Left cardiac atrium (tissue), 4 donors: Measurements from ENCODE around the gene FBXO31. TPM values are rescaled to one million over a fixed set of nuclear protein-coding genes. Genes with fewer than 3 reads are reported as not detected.
"Not testable (repeated sequence)": the region's sequence is repeated elsewhere in the genome, so short reads cannot be mapped to it uniquely, and the experiment has no call there.

Experiments used
- ATAC-seq, 2 donors: fragments of 200-7000 bp; cut with Tn5 transposase; one replicate each; pipeline ENCODE4 v1.9.1; 2020; ENCODE audit warnings: mild to moderate bottlenecking in 2 of 2, moderate library complexity in 2 of 2
- DNase-seq: peaks from one replicate; pipeline ENCODE4 v3.0.0-alpha.2; 2020
- intact Hi-C, 2 donors: fragments of 100-400 bp; cut with DNase I; formaldehyde crosslinking; loops; one replicate each; pipeline versions ENCODE4 v1.14.1 to v1.15.1; 2022 to 2023
- total RNA-seq, 2 donors: library from RNA; stranded (reverse); fragmentation: NEBNext Ultra II Directional; extraction: Animal tissue kit (Norgen Biotek cat#: 25700); gene quantifications; one replicate each; pipeline ENCODE4 v1.2.1, GENCODE V29; 2021
- donor health status: DM: no; HTN: yes; CAD: no.
- donor health status: DM: no; HTN: yes; CAD: no; lungs with severe emphysema.
- donor health status: DM: yes; HTN: yes; CAD: no.
- donor health status: Dilated cardiomyopathy.

The FBXO31 gene
- total RNA-seq, 2 donors from 2014 or later: 45.6 to 50.8 TPM

DNA sequence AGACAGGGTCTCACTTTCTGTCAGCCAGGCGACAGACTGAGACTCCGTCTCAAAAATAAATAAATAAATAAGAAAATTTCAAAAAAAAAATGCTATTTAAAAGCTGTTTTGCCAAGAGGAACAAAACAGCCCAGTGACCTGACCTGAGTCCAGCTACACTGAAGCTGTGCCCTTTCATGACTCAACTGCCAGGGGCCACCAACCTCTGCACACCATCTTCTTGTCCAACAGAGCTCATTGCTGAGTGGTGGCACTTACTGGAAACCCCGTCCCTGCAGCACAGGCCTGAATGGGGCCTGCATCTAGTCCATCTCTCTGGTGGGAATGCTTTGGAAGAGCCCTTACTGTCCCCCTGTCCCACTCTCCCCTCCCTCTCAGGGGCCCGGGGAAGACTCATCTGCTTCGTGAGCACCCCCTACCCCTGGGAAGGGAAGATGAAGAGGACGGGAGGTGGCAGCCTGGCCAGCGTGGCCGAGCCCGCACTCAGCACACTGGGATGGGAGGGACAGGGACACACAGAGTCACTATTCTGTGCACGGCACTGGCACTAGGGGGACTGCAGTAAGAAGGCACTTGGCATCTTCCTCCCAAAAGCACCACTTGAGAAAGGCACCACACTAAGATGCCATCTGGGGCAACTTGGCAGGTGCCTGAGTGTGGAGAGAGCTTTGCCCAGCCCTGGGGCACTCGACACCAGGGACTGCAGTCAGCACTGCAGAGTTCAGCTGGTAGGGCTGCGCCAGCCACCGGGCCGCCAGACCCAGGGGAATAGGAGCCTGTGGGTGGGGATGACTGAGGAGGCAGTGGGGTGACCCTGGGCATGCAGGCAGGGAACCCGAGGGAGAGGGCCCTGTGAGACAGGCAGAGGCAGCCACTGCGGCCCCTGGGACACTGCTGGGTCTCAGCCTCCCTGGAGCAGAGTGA lies 13.5 kb downstream of the FBXO31 start:
- DNase-seq: no peak
- intact Hi-C loops: loop anchor here (10.0 kb wide), 1 partner anchor 45 kb away; no protein-coding TSS in a partner anchor

DNA sequence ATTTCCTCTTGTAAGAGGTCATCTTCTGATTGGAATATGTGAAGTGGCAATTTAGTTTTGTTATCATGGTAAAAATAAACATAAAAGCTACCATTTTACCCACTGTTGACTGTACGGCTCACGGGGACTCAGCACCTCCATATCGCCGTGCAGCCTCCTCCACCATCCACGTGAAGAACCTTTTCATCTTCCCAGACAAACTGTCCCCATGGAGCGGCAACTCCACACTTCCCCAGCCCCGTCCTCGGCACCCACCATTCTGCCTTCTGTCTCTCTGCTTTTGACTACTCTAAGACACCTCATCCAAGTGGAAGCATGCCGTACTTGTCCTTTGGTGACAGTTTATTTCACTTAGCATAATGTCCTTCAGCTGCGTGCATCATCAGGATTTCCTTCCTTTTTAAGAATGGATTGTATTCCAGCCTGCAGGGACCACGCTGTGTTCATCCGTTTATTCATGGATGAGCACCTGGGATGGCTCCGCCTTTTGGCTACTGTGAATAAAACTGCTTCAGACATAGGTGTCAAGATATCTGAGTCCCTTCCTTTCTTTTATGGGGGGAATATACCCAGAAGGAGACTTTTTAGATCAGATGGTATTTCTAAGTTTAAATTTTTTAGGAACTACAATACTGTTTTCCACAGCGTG lies 14.3 kb downstream of the FBXO31 start:
- intact Hi-C loops: no loop called here
- DNase-seq (no peak), ATAC-seq (no peak)

More for the DNA sequence above, 13.5 kb downstream of the FBXO31 start:
- peak; percentile 56 to 82 for ATAC-seq

DNA sequence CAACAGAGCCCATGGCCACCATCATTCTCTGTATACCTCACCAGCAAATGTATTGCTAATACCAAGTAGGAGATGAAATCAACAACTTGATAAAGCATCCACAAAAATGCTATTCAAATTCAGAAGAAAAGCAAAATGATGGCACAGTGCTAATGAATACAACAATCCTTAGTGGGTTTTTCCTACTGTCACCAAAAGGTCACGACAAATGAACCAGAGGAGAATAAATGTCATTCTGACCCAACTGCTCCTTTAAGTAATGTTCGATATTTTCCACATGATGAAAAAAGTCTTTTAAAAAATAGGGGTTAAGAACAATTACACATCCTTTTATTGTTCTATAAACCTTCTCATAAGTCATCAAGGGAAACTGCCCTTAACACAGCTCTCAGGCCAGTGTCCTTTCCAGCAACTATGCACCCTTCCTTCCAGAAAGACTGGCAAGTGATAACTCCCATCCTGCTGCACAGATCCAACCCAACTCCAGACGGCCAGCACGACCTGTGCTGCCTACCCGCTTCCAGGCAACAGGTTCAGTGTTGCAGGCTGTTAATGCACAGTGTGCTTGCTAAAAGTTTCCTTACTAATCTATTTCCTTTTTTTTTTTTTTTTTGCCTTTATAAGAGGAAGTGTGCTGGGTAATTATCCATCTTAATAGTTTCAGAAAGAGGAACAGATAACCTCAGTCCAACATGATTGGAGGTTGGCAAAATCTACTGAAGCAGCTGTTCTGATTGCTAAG lies 15.4 kb downstream of the FBXO31 start:
- no peak for DNase-seq
- intact Hi-C loops: no loop called here

DNA sequence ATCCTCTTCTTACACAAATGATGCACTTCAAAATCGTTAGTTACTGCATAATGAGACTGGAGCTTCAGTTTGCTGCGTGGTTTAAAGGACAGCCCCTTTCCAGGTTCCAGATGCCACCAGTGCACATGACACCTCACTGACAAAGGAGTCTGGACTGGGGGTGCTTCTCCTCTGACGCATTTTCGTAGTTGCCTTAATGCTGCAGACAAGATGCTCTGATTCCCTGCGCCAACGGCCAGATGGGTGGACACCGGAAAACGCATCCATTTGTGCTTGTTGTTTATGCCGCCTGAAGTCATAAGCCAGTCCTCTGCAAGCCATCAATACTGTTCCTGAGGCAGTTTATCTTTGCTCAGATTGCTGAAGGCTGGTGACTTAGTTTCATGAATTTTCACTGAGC lies 16.0 kb downstream of the FBXO31 start:
- ATAC-seq (no peak), DNase-seq (no peak)
- intact Hi-C loops: no loop called here

More for the DNA sequence above, 15.4 kb downstream of the FBXO31 start:
- peak in 1 of 2 donors; percentile 6 for ATAC-seq

DNA sequence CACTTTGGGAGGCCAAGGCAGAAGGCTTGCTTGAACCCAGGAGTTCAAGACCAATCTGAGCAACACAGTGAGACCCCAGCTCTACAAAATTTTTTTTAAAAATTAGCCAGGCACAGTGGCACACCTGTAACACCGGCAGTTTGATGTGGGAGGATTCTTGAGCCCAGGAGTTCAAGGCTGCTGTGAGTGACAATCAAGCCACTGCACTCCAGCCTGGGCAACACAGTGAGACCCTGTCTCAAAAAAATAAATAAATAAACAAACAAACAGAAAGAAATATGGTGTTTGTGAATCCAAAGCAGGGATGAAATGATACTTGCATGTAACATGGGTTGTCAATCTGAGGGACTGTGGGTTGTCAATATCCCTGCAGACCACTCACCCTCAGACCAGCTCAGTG lies 16.6 kb downstream of the FBXO31 start:
- ATAC-seq (no peak), DNase-seq (no peak)
- intact Hi-C loops: no loop called here

DNA sequence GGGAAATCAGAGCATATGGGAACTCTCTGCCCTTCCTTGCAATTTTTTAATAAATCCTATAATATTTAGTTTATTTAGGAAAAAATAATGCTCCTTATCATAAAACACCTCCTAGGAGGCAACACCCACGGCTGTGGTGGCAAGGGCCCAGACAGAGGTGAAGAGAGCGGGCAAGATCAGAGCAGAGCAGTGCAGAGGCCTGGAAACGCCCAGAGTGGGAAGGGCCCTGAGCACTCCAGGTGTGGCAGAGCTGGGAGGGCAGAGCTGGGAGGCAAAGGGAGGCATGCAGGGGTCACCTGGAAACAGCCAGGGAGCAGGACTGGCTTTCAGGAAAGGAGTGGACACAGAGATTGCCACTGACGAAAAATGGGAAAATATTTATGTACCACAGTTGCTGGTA lies 17.3 kb downstream of the FBXO31 start:
- no peak for ATAC-seq
- no peak for DNase-seq
- intact Hi-C loops: no loop called here

DNA sequence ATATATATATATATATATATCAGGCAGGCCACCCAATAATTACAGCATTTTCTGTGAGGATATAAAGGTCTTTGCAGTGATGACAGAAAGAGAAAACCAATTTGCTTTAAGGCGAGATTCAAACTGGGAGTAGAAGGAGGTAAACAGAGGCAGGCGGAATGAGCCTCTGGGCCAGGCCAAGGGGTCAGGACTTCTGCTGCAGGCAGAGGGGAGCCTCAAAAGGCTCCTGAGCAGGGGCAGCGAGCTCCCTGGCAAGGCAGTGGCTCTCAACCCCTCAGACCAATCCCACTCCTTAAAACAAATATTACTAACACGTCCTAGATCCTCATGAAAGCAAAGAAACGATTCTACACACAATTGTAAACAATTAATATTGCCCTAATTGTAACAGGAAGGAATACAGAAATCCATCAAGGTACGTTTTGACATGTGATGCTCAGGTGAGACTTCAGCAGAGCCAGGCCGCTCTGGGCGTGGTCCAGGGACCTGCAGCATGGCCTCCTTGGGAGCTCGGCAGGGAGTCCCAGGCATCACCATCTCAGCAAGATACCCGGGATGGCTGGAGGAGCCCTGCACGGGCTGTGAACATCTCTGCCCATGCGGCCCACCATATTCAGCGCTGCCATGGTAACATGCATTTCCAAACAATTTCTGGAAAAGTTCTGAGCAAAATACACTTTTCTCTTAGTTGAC lies 18.4 kb downstream of the FBXO31 start:
- ATAC-seq: no peak
- intact Hi-C loops: no loop called here
- no peak for DNase-seq

DNA sequence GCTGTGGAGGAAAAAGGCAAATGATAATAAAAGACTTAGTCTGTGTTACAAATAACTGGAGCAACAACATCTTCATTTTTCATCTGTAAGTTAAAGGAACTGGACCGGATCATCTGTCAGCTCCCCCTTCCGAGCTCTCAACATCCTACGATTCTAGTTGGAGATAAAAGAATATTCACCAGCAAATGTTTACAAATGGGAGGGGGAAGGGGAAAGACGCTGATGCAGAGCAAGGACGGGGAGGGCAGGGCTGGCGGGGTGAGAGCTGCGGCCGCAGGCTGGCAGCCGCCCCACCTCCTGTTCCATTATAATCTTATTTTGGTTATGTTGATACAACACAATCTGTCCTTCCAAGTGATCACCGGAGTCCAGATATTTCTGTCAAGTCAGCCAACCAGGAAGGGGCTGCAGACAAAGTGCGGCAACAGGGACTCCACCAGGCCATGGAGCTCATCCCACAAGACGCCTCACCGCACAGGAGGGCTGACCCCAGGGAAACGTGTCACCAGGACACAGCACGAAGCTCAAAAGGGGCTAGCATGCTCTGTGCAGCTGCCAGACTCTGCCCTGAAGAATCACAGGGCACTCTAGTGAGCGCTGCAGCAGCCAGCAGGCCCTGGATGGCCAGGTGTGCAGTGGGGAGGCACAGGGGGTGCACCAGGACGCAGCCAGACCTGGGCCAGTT lies 19.7 kb downstream of the FBXO31 start:
- ATAC-seq: peak; percentile 74 to 76
- intact Hi-C loops: no loop called here
- peak; percentile 54 for DNase-seq

DNA sequence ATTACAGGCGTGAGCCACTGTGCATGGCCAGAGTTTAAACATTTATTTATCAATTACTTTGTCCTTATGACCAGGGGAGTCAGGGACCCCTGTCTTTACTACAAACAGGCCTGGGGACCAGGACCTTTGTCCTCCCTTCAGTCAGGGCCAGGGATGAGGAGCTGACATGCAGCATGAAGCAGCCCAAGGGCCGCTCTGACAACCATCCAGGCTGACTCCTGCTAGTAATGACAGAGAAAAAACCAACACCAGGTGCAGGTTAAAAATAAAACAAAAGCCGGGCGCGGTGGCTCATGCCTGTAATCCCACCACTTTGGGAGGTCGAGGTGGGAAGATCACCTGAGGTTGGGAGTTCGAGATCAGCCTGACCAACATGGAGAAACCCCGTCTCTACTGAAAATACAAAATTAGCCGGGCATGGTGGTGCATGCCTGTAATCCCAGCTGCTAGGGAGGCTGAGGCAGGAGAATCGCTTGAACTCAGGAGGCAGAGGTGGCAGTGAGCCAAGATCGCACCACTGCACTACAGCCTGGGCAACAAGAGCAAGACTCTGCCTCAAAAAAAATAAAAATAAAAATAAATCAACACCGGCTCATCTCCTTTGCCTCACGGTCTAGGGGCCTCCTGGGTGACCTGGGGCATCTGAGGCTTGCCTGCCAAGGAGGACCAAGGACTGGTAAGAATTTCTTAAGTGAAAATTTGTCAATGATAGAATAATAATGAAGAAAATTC lies 20.6 kb downstream of the FBXO31 start:
- ATAC-seq, DNase-seq, intact Hi-C loops: not testable (repeated sequence)

DNA sequence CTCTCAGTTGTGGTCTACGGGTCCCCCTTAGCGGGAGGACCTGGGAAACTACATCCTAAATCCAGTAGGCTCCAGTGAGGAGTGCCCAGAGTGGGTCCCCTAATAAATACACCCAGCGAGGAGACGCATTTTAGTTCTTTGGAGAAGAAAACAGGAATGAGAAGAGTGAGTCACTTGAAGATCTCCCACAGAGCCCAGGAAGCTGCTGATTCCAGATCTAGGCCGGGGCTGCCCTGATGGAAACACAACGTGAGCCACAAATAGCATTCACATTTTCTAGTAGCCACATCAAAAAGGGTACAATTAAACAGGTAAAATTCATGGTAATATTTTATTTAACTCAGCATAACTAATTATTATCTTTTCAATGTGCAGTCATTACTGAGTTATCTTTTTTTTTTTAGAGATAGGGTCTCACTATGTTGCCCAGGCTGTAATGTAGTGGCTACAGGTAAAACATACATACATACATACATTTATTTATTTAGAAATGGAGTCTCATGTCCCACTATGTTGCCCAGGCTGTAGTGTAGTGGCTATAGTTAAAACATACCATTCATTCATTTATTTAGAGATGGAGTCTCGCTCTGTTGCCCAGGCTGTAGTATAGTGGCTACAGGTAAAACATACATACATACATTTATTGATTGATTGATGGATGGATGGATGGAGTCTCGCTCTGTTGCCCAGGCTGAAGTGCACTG lies 21.5 kb downstream of the FBXO31 start:
- ATAC-seq (no peak), DNase-seq (no peak)
- intact Hi-C loops: no loop called here

DNA sequence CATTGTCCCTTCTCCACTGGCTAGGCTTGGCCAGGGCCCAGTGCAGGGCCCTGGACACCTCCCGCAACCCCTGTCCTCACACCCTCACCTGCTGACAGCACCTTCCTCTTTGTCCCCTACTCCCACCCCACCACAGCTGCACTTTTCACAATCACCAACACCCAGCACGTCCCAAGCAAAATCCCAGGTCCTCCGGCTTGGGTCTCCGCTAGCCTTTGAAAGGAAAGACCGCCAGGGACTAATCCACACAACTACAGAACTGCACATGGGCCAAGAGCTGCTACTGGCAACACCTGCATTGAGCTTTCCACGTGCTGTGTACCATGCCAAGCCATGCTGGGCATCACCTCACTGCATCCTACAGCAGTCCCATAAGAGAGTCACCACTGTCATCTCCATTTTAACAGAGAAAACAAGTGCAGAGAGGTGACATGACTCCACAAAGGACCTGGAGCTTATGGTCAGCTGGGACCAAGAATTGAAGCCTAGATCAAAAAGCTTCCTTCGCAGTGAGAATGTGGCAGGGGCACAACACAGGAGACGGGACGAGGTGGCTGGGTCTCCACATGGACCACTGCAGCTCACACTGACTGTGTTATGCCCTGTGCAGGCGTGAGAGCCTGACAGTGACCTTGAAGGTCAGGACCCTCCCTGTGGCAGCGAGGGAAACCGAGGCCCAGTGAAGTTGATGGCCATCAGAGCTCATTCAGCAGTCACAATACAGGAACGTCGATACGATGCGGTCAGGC lies 22.5 kb downstream of the FBXO31 start:
- ATAC-seq (no peak), DNase-seq (no peak)
- intact Hi-C loops: no loop called here

DNA sequence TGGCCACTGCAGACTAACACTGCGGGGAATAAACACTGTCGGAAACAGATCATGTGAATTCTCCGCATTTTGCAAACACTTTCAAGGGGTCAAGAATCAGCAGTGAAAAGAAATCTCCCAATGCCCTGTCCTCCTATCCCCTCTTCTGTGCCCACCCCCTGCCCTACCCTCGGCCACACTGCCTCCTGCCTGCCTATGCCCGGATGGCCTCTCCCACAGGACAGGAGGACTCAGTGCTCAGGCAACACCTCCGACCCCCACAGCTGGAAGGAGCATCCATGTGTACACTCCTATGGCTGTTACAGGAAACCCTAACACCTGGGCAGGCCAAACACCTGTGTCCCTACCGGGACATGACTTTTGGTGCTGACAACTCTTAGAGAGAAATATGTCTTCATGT lies 24.5 kb downstream of the FBXO31 start:
- intact Hi-C loops: no loop called here
- DNase-seq (no peak), ATAC-seq (no peak)

DNA sequence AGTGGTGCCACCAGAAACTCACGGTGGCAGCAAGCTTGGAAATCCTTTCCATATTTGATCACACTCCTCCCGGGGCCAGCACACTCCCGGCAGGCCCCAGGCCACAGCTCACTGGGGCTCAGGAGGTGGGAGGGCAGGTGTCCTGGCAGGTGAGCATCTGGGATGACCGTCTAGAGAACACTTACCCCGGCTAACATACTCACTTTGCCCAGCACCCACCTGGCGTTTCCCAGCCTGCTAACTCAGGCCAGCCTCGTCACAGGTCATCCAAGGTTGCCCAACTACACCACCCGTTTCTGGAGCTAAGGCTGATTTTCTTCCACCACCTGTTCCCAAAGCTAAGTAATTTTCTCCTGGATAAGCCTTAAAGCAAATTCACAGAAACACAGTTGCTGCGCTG lies 24.9 kb downstream of the FBXO31 start:
- intact Hi-C loops: no loop called here
- no peak for ATAC-seq
- no peak for DNase-seq

DNA sequence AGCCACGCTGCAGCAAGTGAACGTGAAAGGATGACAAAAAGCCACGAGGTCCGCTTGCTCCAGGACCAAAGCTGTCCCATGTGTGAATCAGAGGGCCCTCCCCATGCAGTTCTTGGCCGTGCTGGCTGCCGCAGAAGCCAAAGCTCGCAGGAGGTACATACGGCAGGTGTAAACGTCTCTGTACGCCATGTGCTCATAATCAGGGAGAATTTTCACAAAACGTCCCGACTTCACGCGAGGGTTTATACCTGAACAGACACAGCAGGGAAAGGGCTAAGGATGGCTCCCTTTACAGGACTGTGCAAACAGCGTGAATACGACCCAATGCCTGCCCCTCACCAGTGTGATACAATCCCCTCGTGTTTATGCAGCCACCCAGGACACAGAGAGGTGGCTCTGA lies 25.3 kb downstream of the FBXO31 start:
- intact Hi-C loops: no loop called here
- no peak for DNase-seq
- ATAC-seq: no peak

DNA sequence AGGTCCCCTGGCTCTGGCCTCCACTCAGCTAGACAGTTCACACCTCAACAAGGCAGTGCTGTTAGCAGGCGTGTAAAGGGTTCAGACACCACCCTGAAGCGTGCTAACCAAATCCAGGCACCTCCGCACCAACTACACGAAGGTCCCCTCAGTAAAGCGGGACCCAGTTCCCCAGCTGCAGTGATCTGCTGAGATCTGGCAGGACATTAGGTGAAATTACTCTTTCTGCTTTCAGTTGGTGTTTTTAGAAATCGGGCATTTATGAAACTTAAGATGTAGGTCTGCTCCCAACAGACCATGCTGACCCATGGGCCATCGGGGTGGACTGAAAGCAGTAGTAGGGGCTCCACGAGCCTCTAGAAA lies 27.1 kb downstream of the FBXO31 start:
- DNase-seq: no peak
- intact Hi-C loops: no loop called here
- peak in 1 of 2 donors; percentile 27 for ATAC-seq

DNA sequence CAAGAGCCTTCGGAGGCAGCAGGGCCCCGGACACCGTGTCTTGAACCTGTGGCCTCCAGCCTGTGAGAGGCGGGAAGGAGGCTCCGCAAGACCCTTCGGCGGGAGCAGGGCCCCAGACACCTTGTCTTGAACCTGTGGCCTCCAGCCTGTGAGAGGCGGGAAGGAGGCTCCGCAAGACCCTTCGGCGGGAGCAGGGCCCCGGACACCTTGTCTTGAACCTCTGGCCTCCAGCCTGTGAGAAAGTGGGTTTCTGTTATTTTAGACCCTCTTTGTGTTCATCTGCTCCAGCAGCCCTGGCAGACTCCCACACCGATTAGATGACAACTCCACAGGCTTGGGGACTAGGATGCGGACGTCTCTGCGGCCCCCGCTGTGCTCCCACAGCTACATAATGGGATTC lies 30.0 kb downstream of the FBXO31 start:
- ATAC-seq (no peak), DNase-seq (no peak)
- intact Hi-C loops: no loop called here

DNA sequence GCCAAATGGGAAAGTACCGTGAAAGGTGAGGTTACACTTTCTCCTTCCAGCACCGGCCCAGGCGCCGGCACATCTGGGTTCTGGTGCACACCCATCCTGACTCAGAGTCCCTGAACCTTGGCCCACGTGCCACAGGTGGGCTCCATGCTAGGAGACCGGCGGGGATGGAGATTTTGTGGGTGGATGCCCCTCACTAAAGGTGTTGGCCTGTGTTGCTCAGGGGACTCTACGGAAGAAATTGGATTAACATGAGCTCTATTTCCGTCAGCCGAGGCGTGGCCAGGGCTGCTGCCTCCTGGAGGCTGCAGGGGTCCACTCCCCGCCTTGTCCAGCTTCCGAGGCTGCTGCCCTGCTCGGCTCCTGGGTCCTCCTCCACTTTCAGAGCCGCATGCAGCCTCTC lies 30.8 kb downstream of the FBXO31 start:
- DNase-seq (no peak), ATAC-seq (no peak)
- intact Hi-C loops: no loop called here
